ENCODE measurements around the gene COL23A1. TPM values are rescaled to one million over a fixed set of nuclear protein-coding genes. Genes with fewer than 3 reads are reported as not detected.

Gene COL23A1
- total RNA-seq, 4 donors from 2014 or later = 7.9 to 20.4 (median 12.0) TPM

DNA sequence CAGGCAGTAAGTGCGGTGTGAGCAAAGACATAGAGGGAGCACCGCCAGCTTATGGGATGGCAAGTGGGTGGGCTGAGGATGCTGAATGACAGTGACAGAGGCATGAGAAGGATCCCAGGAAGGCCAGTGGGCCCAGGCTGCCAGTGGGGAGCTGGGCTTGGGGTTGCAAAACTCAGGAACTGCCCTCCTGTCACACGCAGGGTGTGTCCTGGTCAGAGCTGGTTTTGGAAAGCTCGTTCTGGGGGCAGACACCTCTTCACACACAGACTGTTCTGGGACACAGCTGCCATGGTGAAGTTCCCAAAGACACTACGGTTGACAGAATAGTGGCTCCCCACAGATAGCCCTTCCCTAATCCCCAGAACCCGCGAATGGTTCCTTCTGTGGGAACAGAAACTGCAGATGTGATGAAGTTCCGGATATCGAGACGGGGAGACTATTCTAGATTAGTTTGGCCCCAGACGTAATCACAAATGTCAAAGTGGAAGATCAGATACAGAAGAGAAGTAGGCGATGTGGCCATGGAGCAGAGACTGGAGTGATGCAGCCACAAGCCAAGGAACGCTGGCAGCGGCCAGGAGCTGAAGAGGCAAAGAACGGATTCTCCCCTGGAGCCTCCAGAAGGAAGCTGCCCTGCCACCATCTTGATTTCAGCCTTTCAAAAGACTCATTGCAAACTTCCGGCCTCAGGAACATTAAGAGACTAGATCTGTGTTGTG lies 159.0 kb downstream of the COL23A1 start:
- 95 to 97% methylated on average over 16 of the region's 16 CpGs for WGBS, 2 donors
- Histone ChIP-seq H3K4me3 (no peak overlapping the region), H3K27ac (no peak overlapping the region), H3K4me1 (no peaks in the 10 kb centered on the region), H3K9me3 (peaks cover 0 to 10% (median 0%) of the 10 kb centered on the region in 4 donors), H3K36me3 (no peaks in the 10 kb centered on the region), H3K27me3 (no peaks in the 10 kb centered on the region)
- no peak for DNase-seq (ENCODE audit: low spot score in 2 of 2)
- TF ChIP-seq POLR2A (IDR thresholded peaks at IDR 0.05) = no peak
- no peak for TF ChIP-seq EP300 (IDR thresholded peaks at IDR 0.05)

DNA sequence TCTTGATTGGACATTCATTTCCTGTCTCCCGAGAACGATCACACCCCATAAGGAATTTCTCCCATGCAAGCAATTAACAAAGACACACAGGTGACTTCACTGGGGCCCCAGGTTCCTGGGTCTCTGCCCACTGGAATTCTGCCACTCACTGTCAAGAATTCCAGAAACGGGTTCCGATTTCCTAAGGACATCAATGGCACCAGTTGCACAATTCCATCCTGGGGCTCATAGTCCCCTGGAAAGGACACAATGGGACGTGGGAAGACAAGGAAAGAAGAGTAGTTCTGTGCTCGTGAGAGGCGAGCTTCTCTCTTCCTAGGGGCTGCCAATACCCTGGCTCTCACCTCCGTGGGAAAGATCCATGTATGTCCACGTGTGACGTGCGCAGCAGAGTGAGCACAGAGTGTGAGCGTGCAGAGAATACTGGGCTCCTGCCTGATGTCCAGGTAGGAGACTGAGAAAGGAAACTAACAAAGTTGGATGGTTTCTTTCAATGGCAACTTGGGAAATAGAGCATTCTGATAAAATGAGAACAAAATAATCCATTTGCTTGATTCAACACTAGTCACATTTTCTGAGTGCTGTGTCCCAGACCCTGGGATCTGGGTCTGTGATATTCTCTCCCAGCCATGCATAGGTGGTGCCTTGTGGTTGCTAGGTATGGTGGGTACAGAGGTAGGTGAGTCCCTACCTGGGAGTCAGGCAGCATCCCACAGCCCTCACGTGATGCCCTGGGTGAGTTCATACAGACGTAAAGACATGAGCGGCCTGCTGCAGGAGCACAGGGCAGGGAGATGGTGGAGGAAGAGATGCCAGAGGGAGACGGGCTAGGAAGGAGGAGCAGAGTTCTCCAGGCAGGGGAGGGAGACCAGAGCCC lies 159.8 kb downstream of the COL23A1 start:
- WGBS, 2 donors = 79 to 83% methylated on average over 16 of the region's 16 CpGs
- no peak for TF ChIP-seq POLR2A (IDR thresholded peaks at IDR 0.05)
- TF ChIP-seq EP300 (IDR thresholded peaks at IDR 0.05) = no peak
- TF ChIP-seq, protein P1, sequence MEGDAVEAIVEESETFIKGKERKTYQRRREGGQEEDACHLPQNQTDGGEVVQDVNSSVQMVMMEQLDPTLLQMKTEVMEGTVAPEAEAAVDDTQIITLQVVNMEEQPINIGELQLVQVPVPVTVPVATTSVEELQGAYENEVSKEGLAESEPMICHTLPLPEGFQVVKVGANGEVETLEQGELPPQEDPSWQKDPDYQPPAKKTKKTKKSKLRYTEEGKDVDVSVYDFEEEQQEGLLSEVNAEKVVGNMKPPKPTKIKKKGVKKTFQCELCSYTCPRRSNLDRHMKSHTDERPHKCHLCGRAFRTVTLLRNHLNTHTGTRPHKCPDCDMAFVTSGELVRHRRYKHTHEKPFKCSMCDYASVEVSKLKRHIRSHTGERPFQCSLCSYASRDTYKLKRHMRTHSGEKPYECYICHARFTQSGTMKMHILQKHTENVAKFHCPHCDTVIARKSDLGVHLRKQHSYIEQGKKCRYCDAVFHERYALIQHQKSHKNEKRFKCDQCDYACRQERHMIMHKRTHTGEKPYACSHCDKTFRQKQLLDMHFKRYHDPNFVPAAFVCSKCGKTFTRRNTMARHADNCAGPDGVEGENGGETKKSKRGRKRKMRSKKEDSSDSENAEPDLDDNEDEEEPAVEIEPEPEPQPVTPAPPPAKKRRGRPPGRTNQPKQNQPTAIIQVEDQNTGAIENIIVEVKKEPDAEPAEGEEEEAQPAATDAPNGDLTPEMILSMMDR (IDR thresholded peaks at IDR 0.05) = no peak
- H3K4me1 ChIP-seq = no peaks in the 10 kb centered on the region
- no peaks in the 10 kb centered on the region for H3K27me3 ChIP-seq
- H3K36me3 ChIP-seq = no peaks in the 10 kb centered on the region
- H3K27ac ChIP-seq = no peak overlapping the region
- no peak for DNase-seq (ENCODE audit: low spot score in 2 of 2)
- peaks cover 0 to 10% (median 0%) of the 10 kb centered on the region in 4 donors for H3K9me3 ChIP-seq
- H3K4me3 ChIP-seq = no peak overlapping the region

DNA sequence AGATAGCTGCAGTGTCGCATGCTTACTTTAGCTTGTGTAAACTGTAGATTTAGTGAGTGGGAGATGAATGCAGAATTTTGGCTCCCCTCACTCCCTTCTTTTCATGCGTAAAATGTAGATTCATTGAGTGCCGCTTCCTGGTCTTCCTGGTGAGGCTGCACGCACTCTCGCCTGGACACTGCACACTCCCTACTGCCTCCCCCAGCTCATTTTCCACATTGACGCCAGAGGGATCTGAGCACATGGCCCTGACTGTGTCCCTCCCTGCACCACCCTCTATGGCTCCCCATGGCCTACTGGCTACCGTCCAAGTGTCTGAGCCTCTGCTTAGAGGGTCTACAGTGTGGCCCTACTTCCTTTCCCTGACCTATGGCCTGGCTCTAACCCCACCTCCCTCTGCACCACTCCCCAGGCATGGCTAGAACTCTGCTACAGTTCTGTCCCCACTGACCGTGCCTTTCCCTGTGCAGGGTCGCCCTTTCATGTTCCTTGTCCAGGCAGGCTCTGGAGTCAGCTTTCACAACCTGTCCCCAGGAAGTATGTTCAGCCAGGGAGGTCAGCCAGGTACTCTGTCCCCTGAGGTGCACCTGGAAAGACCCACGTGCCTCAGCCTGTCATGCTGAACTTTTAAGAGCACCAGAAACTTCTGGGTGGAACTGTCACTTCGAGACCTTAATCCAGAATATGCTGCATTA lies 160.6 kb downstream of the COL23A1 start:
- H3K4me3 ChIP-seq = no peak overlapping the region
- no peak for DNase-seq (ENCODE audit: low spot score in 2 of 2)
- TF ChIP-seq, protein P1 (IDR thresholded peaks at IDR 0.05) = no peak
- TF ChIP-seq POLR2A (IDR thresholded peaks at IDR 0.05) = no peak
- no peak for TF ChIP-seq EP300 (IDR thresholded peaks at IDR 0.05)
- no peak overlapping the region for H3K27ac ChIP-seq
- H3K36me3 ChIP-seq = no peaks in the 10 kb centered on the region
- peaks cover 0 to 10% (median 0%) of the 10 kb centered on the region in 4 donors for H3K9me3 ChIP-seq
- H3K4me1 ChIP-seq = no peaks in the 10 kb centered on the region
- H3K27me3 ChIP-seq = no peaks in the 10 kb centered on the region
- 72 to 75% methylated on average over 11 of the region's 11 CpGs for WGBS, 2 donors

DNA sequence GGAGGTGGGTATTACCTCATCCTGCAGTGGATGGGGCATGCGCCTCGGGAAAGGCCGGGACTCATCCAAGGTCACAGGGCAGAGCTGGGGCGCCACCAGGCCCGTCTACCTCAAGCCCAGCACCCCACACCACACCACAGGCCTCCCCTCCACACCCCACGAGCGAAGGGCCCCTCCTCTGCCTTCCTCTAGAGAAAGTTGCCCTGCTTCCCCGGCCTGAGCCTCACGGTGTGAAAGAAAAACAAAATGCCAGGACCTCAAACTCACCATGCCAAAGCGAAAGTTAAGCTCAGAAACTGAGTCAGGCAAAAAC lies 161.1 kb downstream of the COL23A1 start:
- Histone ChIP-seq H3K4me3 (no peak overlapping the region), H3K4me1 (no peaks in the 10 kb centered on the region), H3K27ac (no peak overlapping the region), H3K9me3 (peaks cover 0 to 10% (median 0%) of the 10 kb centered on the region in 4 donors), H3K36me3 (no peaks in the 10 kb centered on the region), H3K27me3 (no peaks in the 10 kb centered on the region)
- TF ChIP-seq EP300 (IDR thresholded peaks at IDR 0.05) (no peak), POLR2A (IDR thresholded peaks at IDR 0.05) (no peak)
- TF ChIP-seq, protein P1 (IDR thresholded peaks at IDR 0.05) = no peak
- DNase-seq (ENCODE audit: low spot score in 2 of 2) = no peak
- WGBS, 2 donors = 83 to 85% methylated on average over 10 of the region's 10 CpGs

DNA sequence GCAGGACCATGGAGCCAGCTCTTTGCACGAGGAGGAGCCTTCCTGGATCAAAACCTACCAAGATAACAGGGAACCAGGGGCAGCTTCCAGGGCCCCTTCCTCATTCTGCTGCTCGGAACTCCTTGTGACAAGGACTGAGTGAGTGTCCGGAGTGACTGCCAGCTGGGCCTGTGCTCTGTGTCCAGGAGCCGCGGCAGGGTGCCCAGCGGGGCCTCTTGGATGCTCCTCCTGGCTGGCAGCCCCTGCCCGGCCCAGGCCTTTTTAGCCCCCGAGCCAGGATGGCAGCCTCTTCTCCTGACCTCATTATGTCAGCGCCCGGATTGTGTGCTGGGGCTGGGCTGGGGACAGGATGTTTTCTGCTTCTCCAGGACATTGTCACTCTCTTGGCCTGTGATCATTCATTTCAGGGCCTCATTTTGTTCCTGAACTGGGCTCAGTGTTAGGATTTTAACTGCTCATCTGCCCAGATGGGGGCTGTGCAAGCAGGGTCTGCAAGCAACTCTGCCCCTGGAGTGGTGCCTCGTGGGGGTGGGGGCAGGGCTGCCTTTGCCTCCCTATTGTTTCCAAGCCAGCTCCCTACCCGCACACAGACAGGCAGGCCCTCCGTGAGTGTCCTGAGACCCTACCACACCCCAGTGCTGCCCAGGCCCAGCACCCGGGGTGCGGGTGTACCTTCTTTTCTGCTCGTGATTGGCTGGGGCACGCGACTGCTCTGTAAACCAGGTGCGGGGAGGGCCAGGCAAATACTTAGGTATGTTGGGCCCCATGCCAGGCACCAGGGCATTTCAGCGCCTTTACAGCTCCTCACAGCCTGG lies 161.6 kb downstream of the COL23A1 start:
- H3K4me1 ChIP-seq = no peaks in the 10 kb centered on the region
- H3K36me3 ChIP-seq = no peaks in the 10 kb centered on the region
- peaks cover 0 to 10% (median 0%) of the 10 kb centered on the region in 4 donors for H3K9me3 ChIP-seq
- no peaks in the 10 kb centered on the region for H3K27me3 ChIP-seq
- TF ChIP-seq, protein P1 (IDR thresholded peaks at IDR 0.05) = no peak
- TF ChIP-seq POLR2A (IDR thresholded peaks at IDR 0.05) (no peak), EP300 (IDR thresholded peaks at IDR 0.05) (no peak)
- H3K27ac ChIP-seq = no peak overlapping the region
- no peak overlapping the region for H3K4me3 ChIP-seq
- no peak for DNase-seq (ENCODE audit: low spot score in 2 of 2)
- 76 to 82% methylated on average over 16 to 20 of the region's 20 CpGs for whole genome bisulfite sequencing, 2 donors

Data from tibial nerve (tissue), 4 donors.